ENCODE measurements around the gene ANKRD2.

DNA sequence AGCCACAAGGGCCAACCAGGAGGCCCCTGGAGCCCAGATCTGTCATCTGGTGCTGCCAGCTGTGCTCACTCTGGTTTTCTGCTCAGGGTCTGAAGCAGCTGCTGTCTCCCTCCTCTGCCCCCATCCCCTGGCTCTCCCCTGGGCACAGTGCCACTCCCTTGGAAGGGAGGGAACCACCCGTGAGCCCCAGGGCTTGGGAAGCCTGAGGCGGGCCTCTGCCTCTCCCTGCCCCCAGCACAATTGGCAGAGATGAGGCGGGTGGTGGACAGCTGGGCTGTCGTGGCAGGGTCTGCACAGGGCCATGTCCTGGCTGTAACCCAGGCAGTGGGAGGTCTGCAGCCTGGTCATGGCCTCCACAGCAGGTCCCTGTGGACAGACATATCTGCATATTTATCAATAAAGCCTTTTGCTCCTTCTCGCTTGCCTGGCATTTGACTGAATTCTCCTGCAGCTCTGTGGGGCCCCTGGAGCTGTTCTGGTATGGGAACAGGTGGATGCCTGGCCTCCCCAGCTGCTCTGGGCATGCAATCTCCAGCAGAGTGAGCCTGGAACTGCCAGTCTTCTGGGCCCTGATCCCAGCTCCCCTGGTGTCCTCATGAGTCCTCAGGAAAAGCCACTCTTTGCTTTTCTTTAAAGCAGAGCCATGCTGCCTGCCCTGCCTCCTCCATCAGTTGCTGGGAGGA, 1.6 kb upstream of the ANKRD2 start:
- TF ChIP-seq, protein P1, sequence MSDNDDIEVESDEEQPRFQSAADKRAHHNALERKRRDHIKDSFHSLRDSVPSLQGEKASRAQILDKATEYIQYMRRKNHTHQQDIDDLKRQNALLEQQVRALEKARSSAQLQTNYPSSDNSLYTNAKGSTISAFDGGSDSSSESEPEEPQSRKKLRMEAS (IDR thresholded peaks at IDR 0.05; ENCODE audit: insufficient read depth, insufficient read length) = no peak
- no peak for TF ChIP-seq FOS (IDR thresholded peaks at IDR 0.05; ENCODE audit: borderline replicate concordance, insufficient read depth, low read length)
- no peak for TF ChIP-seq POLR2A (IDR thresholded peaks at IDR 0.05; ENCODE audit: low read depth, low read length)
- TF ChIP-seq, protein P2, sequence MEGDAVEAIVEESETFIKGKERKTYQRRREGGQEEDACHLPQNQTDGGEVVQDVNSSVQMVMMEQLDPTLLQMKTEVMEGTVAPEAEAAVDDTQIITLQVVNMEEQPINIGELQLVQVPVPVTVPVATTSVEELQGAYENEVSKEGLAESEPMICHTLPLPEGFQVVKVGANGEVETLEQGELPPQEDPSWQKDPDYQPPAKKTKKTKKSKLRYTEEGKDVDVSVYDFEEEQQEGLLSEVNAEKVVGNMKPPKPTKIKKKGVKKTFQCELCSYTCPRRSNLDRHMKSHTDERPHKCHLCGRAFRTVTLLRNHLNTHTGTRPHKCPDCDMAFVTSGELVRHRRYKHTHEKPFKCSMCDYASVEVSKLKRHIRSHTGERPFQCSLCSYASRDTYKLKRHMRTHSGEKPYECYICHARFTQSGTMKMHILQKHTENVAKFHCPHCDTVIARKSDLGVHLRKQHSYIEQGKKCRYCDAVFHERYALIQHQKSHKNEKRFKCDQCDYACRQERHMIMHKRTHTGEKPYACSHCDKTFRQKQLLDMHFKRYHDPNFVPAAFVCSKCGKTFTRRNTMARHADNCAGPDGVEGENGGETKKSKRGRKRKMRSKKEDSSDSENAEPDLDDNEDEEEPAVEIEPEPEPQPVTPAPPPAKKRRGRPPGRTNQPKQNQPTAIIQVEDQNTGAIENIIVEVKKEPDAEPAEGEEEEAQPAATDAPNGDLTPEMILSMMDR (IDR thresholded peaks at IDR 0.05; ENCODE audit: extremely low read depth in 1 of 2, insufficient read depth in 1 of 2, low read depth in 1 of 2, low read length in 2 of 2) = no peak
- no peak for TF ChIP-seq EZH2 (IDR thresholded peaks at IDR 0.05; ENCODE audit: borderline replicate concordance, low read depth, low read length, severe bottlenecking)

Measured in endothelial cell of umbilical vein (primary cell).